ENCODE measurements around the gene SC5D. TPM values are rescaled to one million over a fixed set of nuclear protein-coding genes. Genes with fewer than 3 reads are reported as not detected.
A peak's percentile ranks its signal among the peaks of the same experiment; 100 is the strongest.

SC5D gene
- total RNA-seq, 4 donors from 2014 or later: 43.6 to 75.8 (median 56.8) TPM

- H3K9me3 ChIP-seq: peaks cover 0 to 2% (median 0%) of the 10 kb centered on the region in 3 donors
- intact Hi-C loops (cut with DNase I): no loop called here
- H3K36me3 ChIP-seq: no peaks in the 10 kb centered on the region
- TF ChIP-seq CTCF (IDR thresholded peaks at IDR 0.05) (no peak), POLR2A (IDR thresholded peaks at IDR 0.05) (no peak)
- H3K27me3 ChIP-seq: peaks cover 0 to 24% (median 0%) of the 10 kb centered on the region in 4 donors
- no peak overlapping the region for H3K27ac ChIP-seq
- peaks cover 0 to 20% (median 5%) of the 10 kb centered on the region in 3 donors for H3K4me1 ChIP-seq
- WGBS, 2 donors: 82 to 97% methylated on average over 3 to 4 of the region's 4 CpGs
- H3K4me3 ChIP-seq: no peak overlapping the region
- no peak for DNase-seq
Observed at GRCh38 chr11:121282886-121283502, 9.6 kb upstream of the SC5D start.

GRCh38 chr11:121291319-121291718, 1.3 kb upstream of the SC5D start:
- Histone ChIP-seq H3K4me3 (no peak overlapping the region), H3K27ac (no peak overlapping the region), H3K4me1 (peaks cover 4 to 39% (median 6%) of the 10 kb centered on the region in 3 donors), H3K27me3 (no peaks in the 10 kb centered on the region), H3K36me3 (peaks cover 0 to 8% (median 0%) of the 10 kb centered on the region in 3 donors), H3K9me3 (no peaks in the 10 kb centered on the region)
- no peak for DNase-seq
- WGBS, 2 donors: 89 to 90% methylated on average over 3 of the region's 3 CpGs
- TF ChIP-seq POLR2A (IDR thresholded peaks at IDR 0.05) (no peak), CTCF (IDR thresholded peaks at IDR 0.05) (no peak)
- intact Hi-C loops (cut with DNase I): no loop called here

- WGBS, 2 donors: 0 to 2% methylated on average over 13 to 19 of the region's 19 CpGs
- intact Hi-C loops (cut with DNase I): no loop called here
Observed at GRCh38 chr11:121291896-121292494, 576 bp upstream of the SC5D start.

GRCh38 chr11:121293288-121293594, 670 bp downstream of the SC5D start:
- WGBS, 2 donors: 0% methylated on average over 5 of the region's 5 CpGs

More at GRCh38 chr11:121291896-121292494, 576 bp upstream of the SC5D start:
- Histone ChIP-seq H3K27me3 (no peaks in the 10 kb centered on the region), H3K36me3 (peaks cover 0 to 13% (median 0%) of the 10 kb centered on the region in 3 donors), H3K27ac (peak overlapping the region; percentile 89 to 95 (median 94)), H3K4me3 (peak overlapping the region; percentile 65 to 92 (median 86)), H3K9me3 (no peaks in the 10 kb centered on the region), H3K4me1 (peaks cover 4 to 40% (median 6%) of the 10 kb centered on the region in 3 donors)
- TF ChIP-seq POLR2A (IDR thresholded peaks at IDR 0.05) (no peak), CTCF (IDR thresholded peaks at IDR 0.05) (no peak)
- DNase-seq: no peak

More at GRCh38 chr11:121293288-121293594, 670 bp downstream of the SC5D start:
- H3K4me1 ChIP-seq: peaks cover 4 to 40% (median 6%) of the 10 kb centered on the region in 3 donors
- intact Hi-C loops (cut with DNase I): no loop called here
- H3K9me3 ChIP-seq: no peaks in the 10 kb centered on the region
- DNase-seq: no peak
- TF ChIP-seq POLR2A (IDR thresholded peaks at IDR 0.05): no peak
- TF ChIP-seq CTCF (IDR thresholded peaks at IDR 0.05): no peak
- no peaks in the 10 kb centered on the region for H3K27me3 ChIP-seq
- peak overlapping the region; percentile 89 to 95 (median 94) for H3K27ac ChIP-seq
- H3K4me3 ChIP-seq: peak overlapping the region; percentile 65 to 92 (median 86)
- peaks cover 0 to 13% (median 0%) of the 10 kb centered on the region in 3 donors for H3K36me3 ChIP-seq

Data from esophagus squamous epithelium (tissue), 5 donors.